A549 (cell line): ENCODE results near the gene CEP192.

ENCODE experiments used
- EP300 ChIP-seq, 2 experiments: fragments of >200 bp; sonication (Bioruptor Twin); formaldehyde crosslinking; IDR thresholded peaks; 2 replicates in 1 of 2; 3 replicates in 1 of 2; pipeline ENCODE4 v1.6.1; 2016 to 2017
- JUN ChIP-seq, 2 experiments: fragments of >200 bp; sonication (Bioruptor Twin); formaldehyde crosslinking; IDR thresholded peaks; 2 replicates in 1 of 2; 3 replicates in 1 of 2; pipeline ENCODE4 v1.6.1; 2016 to 2017
- TF ChIP-seq, protein P1 (sequence below): fragments of >200 bp; sonication (Bioruptor Twin); formaldehyde crosslinking; IDR thresholded peaks from 3 replicates; pipeline ENCODE4 v1.5.1; 2016

DNA sequence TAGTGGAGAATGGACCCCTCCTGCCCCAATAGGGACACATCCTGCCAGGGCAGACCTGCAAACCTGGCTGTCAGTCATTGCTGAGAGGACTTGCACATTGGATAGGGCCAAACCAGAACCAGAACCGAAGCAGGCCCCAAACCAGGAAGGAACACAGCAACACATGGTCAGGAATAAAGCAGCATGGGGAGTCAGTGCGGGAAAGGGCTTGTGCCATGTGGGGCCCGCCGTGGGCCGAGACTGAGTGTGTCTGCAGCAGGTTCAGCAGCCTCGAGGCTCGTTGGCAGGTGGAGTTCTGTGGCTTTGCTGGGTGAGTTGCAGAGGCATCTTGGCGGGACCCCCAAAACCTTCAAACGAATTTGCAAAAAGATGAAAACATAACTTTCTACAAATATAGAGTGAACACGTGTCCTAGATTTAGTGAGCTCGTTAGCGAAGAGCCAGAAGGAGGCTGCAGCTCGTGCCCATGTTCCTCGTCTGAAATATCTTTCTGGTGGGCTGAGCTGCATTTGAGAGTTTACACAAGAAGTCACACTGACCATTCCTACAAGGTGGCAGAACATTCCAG lies 182.5 kb downstream of the CEP192 start:
- TF ChIP-seq, protein P1, sequence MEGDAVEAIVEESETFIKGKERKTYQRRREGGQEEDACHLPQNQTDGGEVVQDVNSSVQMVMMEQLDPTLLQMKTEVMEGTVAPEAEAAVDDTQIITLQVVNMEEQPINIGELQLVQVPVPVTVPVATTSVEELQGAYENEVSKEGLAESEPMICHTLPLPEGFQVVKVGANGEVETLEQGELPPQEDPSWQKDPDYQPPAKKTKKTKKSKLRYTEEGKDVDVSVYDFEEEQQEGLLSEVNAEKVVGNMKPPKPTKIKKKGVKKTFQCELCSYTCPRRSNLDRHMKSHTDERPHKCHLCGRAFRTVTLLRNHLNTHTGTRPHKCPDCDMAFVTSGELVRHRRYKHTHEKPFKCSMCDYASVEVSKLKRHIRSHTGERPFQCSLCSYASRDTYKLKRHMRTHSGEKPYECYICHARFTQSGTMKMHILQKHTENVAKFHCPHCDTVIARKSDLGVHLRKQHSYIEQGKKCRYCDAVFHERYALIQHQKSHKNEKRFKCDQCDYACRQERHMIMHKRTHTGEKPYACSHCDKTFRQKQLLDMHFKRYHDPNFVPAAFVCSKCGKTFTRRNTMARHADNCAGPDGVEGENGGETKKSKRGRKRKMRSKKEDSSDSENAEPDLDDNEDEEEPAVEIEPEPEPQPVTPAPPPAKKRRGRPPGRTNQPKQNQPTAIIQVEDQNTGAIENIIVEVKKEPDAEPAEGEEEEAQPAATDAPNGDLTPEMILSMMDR: no peak
- TF ChIP-seq JUN (IDR thresholded peaks at IDR 0.05) (no peak), EP300 (IDR thresholded peaks at IDR 0.05) (no peak)
